ENCODE results near the gene CHPF. TPM values are rescaled to one million over a fixed set of nuclear protein-coding genes. Genes with fewer than 3 reads are reported as not detected.

CHPF gene, protein sequence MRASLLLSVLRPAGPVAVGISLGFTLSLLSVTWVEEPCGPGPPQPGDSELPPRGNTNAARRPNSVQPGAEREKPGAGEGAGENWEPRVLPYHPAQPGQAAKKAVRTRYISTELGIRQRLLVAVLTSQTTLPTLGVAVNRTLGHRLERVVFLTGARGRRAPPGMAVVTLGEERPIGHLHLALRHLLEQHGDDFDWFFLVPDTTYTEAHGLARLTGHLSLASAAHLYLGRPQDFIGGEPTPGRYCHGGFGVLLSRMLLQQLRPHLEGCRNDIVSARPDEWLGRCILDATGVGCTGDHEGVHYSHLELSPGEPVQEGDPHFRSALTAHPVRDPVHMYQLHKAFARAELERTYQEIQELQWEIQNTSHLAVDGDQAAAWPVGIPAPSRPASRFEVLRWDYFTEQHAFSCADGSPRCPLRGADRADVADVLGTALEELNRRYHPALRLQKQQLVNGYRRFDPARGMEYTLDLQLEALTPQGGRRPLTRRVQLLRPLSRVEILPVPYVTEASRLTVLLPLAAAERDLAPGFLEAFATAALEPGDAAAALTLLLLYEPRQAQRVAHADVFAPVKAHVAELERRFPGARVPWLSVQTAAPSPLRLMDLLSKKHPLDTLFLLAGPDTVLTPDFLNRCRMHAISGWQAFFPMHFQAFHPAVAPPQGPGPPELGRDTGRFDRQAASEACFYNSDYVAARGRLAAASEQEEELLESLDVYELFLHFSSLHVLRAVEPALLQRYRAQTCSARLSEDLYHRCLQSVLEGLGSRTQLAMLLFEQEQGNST
- total RNA-seq (2021; ENCODE audit: unreplicated experiment): 228 TPM
- 315 and 347 TPM in 2 replicates for polyA plus RNA-seq (2012)
- Bru-seq, nascent RNA: percentile 89 among the genes with signal in this experiment
- BruChase-seq, experiment 1, labeled RNA remaining after a 6-hour chase: percentile 96 among the genes with signal in this experiment
- BruChase-seq, experiment 2, labeled RNA remaining after a 2-hour chase: percentile 94 among the genes with signal in this experiment
- long read RNA-seq, transcript CHPF-202 (2 exons, 1,079 nt): minor isoform, 33 of 505 reads
- long read RNA-seq, transcript CHPF-201 (4 exons, 3,013 nt): major isoform, 182 of 505 reads
- long read RNA-seq, partial matches to known transcripts: 283 of 505 reads
- long read RNA-seq, other reads (novel, unspliced or antisense): 7 of 505 reads

DNA sequence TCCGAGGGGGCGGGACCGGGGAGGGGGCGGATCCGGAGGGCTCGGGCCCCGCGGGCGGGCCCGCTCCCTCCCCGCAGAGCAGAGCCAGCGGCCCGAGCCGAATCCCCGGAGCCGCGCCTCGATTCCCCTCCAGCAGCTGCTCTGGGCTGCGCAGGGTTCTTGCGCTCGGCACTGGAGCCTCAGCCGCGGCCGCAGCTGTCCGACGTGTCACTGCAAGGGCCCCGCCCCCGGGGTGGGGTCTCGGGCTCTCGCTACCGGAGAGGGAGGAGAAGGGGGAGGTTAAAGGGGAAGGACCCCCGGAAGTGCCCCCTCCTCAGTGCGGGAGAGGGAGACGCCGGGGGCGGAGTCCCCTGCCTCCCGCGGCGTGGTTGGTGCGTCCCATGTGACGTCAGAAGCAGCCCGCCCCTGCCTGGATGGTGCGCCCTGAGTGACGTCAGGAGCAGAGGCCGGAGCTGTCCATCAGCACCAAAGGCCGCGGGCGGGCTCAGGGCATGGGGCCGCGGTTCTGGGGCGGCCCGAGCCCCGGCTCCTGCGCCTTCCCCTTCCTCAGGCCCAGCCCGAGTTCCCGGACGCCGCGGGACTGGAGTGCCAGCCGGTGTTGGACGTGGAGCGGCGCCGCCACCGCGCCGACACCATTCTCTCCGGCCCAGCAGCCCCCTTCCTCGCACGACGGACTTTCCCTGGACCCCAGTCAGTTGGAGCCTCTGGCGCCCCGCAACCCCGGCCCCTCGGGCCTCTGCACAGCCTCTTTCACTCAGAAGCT is at the start of gene CHPF, which contains the start of gene TMEM198:
TSS of gene CHPF (minus strand) at position 214 of the 763 bp plus-strand sequence. CDS start 271 bp downstream, outside the sequence.
TSS of gene TMEM198 (plus strand) at position 433 of the 763 bp plus-strand sequence. CDS start 700 bp downstream, outside the sequence.
- H3K79me2 ChIP-seq (ENCODE audit: insufficient read depth, low read length): peaks cover 44% of the 10 kb centered on the region
- H3K9me2 ChIP-seq (ENCODE audit: insufficient read depth): no peaks in the 10 kb centered on the region
- peaks cover 2 to 34% of the 10 kb centered on the region in 2 experiments; a peak in 3 of 4 replicates for H3K36me3 ChIP-seq (ENCODE audit: control insufficient read depth in 1 of 2, insufficient read depth in 2 of 2, low read length in 2 of 2)
- H3K4me2 ChIP-seq (ENCODE audit: low read length): peak within 1 kb of the TSS; percentile 98
- intact Hi-C loops (cut with micrococcal nuclease): loop anchor here (2.0 to 5.0 kb wide), 3 partner anchors 55 to 481 kb away; partner anchors contain the start of genes IHH and SLC4A3
- H3K9me3 ChIP-seq (ENCODE audit: control insufficient read depth in 1 of 2, insufficient read depth in 1 of 2, low read depth in 1 of 2, low read length in 2 of 2): no peaks in the 10 kb centered on the region
- peak within 1 kb of the TSS; percentile 97 for H3K27ac ChIP-seq (ENCODE audit: low read depth, low read length)
- no TSS peak for BruUV-seq (replicated peaks)
- H3K4me3 ChIP-seq (replicated peaks in 1 of 2; ENCODE audit: low read depth in 1 of 2, low read length in 2 of 2): peak within 1 kb of the TSS; percentile 75 to 99
- ChIA-PET POLR2A (interaction anchor here (1.3 to 1.4 kb wide), 2 partner anchors 17 to 145 kb away, joined by 4 to 7 read pairs; no protein-coding TSS in a partner anchor), CTCF (interaction anchor here (1.3 to 2.1 kb wide), 3 partner anchors 10 to 145 kb away, joined by 3 to 8 read pairs (median 7); no protein-coding TSS in a partner anchor), RAD21 (ENCODE audit: low non-redundant PET in 1 of 2, low total read pairs in 2 of 2, uncharacterized antibody in 2 of 2, unreplicated experiment in 2 of 2) (interaction anchor here (0.6 to 1.1 kb wide), 2 partner anchors 8 to 102 kb away, joined by 3 to 4 read pairs; no protein-coding TSS in a partner anchor)
- ATAC-seq: peak; percentile 71
- DNase-seq (ENCODE audit: low read depth, low spot score): peak; percentile 97
- peaks cover under 1 to 47% of the 10 kb centered on the region in 2 experiments; a peak in 3 of 4 replicates for H3K4me1 ChIP-seq (ENCODE audit: control insufficient read depth in 1 of 2, insufficient read depth in 2 of 2, low read length in 2 of 2)
- H3K27me3 ChIP-seq (ENCODE audit: insufficient read depth, low read length): no peaks in the 10 kb centered on the region
- H3K9ac ChIP-seq (ENCODE audit: low read length): peak within 1 kb of the TSS; percentile 95
- TF ChIP-seq CEBPB (IDR thresholded peaks at IDR 0.05; ENCODE audit: low read depth) (no peak), YY1 (IDR thresholded peaks at IDR 0.05; ENCODE audit: extremely low read depth, insufficient replicate concordance, low read depth, low read length) (peak; percentile 29), POLR2AphosphoS5 (IDR thresholded peaks at IDR 0.05; ENCODE audit: low read depth, low read length) (peak; percentile 92), ZFX (IDR thresholded peaks at IDR 0.05) (no peak), TCF7L2 (IDR thresholded peaks at IDR 0.05; ENCODE audit: borderline replicate concordance, extremely low read depth, insufficient read depth, insufficient read length) (peak; percentile 31), FOSL1 (IDR thresholded peaks at IDR 0.05; ENCODE audit: low read depth) (no peak), POLR2A (IDR thresholded peaks at IDR 0.05; ENCODE audit: borderline replicate concordance, extremely low read depth, insufficient read depth, insufficient read length) (peak; percentile 21), JUND (IDR thresholded peaks at IDR 0.05) (no peak)
- TF ChIP-seq, protein P1, sequence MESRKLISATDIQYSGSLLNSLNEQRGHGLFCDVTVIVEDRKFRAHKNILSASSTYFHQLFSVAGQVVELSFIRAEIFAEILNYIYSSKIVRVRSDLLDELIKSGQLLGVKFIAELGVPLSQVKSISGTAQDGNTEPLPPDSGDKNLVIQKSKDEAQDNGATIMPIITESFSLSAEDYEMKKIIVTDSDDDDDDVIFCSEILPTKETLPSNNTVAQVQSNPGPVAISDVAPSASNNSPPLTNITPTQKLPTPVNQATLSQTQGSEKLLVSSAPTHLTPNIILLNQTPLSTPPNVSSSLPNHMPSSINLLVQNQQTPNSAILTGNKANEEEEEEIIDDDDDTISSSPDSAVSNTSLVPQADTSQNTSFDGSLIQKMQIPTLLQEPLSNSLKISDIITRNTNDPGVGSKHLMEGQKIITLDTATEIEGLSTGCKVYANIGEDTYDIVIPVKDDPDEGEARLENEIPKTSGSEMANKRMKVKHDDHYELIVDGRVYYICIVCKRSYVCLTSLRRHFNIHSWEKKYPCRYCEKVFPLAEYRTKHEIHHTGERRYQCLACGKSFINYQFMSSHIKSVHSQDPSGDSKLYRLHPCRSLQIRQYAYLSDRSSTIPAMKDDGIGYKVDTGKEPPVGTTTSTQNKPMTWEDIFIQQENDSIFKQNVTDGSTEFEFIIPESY (IDR thresholded peaks at IDR 0.05; ENCODE audit: extremely low read depth, insufficient replicate concordance, low read length): peak; percentile 64
- TF ChIP-seq, protein P2, sequence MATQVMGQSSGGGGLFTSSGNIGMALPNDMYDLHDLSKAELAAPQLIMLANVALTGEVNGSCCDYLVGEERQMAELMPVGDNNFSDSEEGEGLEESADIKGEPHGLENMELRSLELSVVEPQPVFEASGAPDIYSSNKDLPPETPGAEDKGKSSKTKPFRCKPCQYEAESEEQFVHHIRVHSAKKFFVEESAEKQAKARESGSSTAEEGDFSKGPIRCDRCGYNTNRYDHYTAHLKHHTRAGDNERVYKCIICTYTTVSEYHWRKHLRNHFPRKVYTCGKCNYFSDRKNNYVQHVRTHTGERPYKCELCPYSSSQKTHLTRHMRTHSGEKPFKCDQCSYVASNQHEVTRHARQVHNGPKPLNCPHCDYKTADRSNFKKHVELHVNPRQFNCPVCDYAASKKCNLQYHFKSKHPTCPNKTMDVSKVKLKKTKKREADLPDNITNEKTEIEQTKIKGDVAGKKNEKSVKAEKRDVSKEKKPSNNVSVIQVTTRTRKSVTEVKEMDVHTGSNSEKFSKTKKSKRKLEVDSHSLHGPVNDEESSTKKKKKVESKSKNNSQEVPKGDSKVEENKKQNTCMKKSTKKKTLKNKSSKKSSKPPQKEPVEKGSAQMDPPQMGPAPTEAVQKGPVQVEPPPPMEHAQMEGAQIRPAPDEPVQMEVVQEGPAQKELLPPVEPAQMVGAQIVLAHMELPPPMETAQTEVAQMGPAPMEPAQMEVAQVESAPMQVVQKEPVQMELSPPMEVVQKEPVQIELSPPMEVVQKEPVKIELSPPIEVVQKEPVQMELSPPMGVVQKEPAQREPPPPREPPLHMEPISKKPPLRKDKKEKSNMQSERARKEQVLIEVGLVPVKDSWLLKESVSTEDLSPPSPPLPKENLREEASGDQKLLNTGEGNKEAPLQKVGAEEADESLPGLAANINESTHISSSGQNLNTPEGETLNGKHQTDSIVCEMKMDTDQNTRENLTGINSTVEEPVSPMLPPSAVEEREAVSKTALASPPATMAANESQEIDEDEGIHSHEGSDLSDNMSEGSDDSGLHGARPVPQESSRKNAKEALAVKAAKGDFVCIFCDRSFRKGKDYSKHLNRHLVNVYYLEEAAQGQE (IDR thresholded peaks at IDR 0.05; ENCODE audit: low read depth): no peak
- H4K20me1 ChIP-seq (ENCODE audit: insufficient read depth): peaks cover 6% of the 10 kb centered on the region; the same call in 1 of the 2 replicates
- no peak within 1 kb of the TSS for H2AFZ ChIP-seq (ENCODE audit: low read depth, low read length, poor library complexity, severe bottlenecking)

Data from HCT116 (cell line).